IMR-90 (cell line): ENCODE results near the gene VRK2. TPM values are rescaled to one million over a fixed set of nuclear protein-coding genes. Genes with fewer than 3 reads are reported as not detected.

Experiments
- ATAC-seq: fragments of 200-7000 bp; cut with Tn5 transposase; 2 replicates; pipeline ENCODE4 v1.9.1; 2020; ENCODE audit warnings: low read depth, mild to moderate bottlenecking, moderate library complexity
- BruUV-seq: library from RNA; stranded (reverse); fragments of 400-500 nt; replicated peaks from 2 replicates; lab custom pipeline; 2021; lab: Mats Ljungman, UMichigan
- CTCF ChIA-PET: fragments of 300-600 bp; formaldehyde crosslinking; extraction: SDS; loops from one replicate; lab custom pipeline; 2021; ENCODE audit warnings: antibody characterized with exemption; lab: Yijun Ruan, JAX
- POLR2A ChIA-PET: fragments of 300-600 bp; sonication (Branson Sonifier 250); formaldehyde crosslinking; loops from one replicate; lab custom pipeline; 2022; ENCODE audit warnings: antibody characterized with exemption; ENCODE audit not compliant: unreplicated experiment; lab: Charles Lee
- DNase-seq: peaks from one replicate; pipeline ENCODE4 v3.0.0; 2013
- H2AFZ ChIP-seq: replicated peaks from 2 replicates; pipeline ENCODE3; 2013; ENCODE audit warnings: low read length, mild to moderate bottlenecking; ENCODE audit not compliant: poor library complexity
- H2AK5ac ChIP-seq: 2 replicates; pipeline ENCODE4 v1.6.1; 2013; ENCODE audit warnings: low read depth, low read length, inconsistent platforms
- H2AK9ac ChIP-seq: replicated peaks from 2 replicates; pipeline ENCODE3; 2013; ENCODE audit warnings: mild to moderate bottlenecking, low read depth, low read length, moderate library complexity; ENCODE audit not compliant: poor library complexity
- H2BK120ac ChIP-seq: 2 replicates; pipeline ENCODE4 v1.6.1; 2013; ENCODE audit warnings: low read depth, low read length, inconsistent platforms
- H2BK15ac ChIP-seq: 3 replicates; pipeline ENCODE4 v1.6.1; 2013; ENCODE audit warnings: low read depth, low read length, inconsistent platforms
- H2BK20ac ChIP-seq: 2 replicates; pipeline ENCODE4 v1.6.1; 2013; ENCODE audit warnings: low read depth, mild to moderate bottlenecking, inconsistent platforms, low read length, moderate library complexity
- H2BK5ac ChIP-seq: 2 replicates; pipeline ENCODE4 v1.6.1; 2013; ENCODE audit warnings: mild to moderate bottlenecking, low read depth, low read length, inconsistent platforms; ENCODE audit not compliant: poor library complexity, severe bottlenecking
- H3K14ac ChIP-seq: replicated peaks from 2 replicates; pipeline ENCODE4 v1.6.1; 2013; ENCODE audit warnings: low read depth, low read length, inconsistent platforms
- H3K18ac ChIP-seq: 2 replicates; pipeline ENCODE4 v1.6.1; 2013; ENCODE audit warnings: low read depth, low read length, control low read depth
- H3K23ac ChIP-seq: 2 replicates; pipeline ENCODE4 v1.6.1; 2013; ENCODE audit warnings: low read depth, low read length, inconsistent platforms
- H3K27ac ChIP-seq: 2 replicates; pipeline ENCODE4 v1.5.1; 2013; ENCODE audit warnings: mild to moderate bottlenecking, control low read depth, low read length; ENCODE audit not compliant: insufficient read depth
- H3K27me3 ChIP-seq: 2 replicates; pipeline ENCODE4 v1.6.1; 2013; ENCODE audit warnings: low read length; ENCODE audit not compliant: control insufficient read depth, insufficient read depth
- H3K36me3 ChIP-seq: 2 replicates; pipeline ENCODE4 v1.6.1; 2013; ENCODE audit warnings: low read length, mixed read lengths; ENCODE audit not compliant: control insufficient read depth, insufficient read depth
- H3K4ac ChIP-seq: 2 replicates; pipeline ENCODE4 v1.6.1; 2013; ENCODE audit warnings: low read depth, low read length, inconsistent platforms
- H3K4me1 ChIP-seq: 2 replicates; pipeline ENCODE4 v1.6.1; 2013; ENCODE audit warnings: low read length, mixed read lengths; ENCODE audit not compliant: control insufficient read depth, insufficient read depth
- H3K4me2 ChIP-seq: 2 replicates; pipeline ENCODE4 v1.6.1; 2013; ENCODE audit warnings: low read depth, mild to moderate bottlenecking, control low read depth, low read length, moderate library complexity
- H3K4me3 ChIP-seq: 2 replicates; pipeline ENCODE4 v1.5.1; 2013; ENCODE audit warnings: low read depth, mild to moderate bottlenecking, control low read depth, low read length, moderate library complexity; ENCODE audit not compliant: insufficient read depth
- H3K56ac ChIP-seq: 2 replicates; pipeline ENCODE4 v1.6.1; 2013; ENCODE audit warnings: low read length, inconsistent platforms; ENCODE audit not compliant: insufficient read depth; ENCODE audit errors: extremely low read depth
- H3K79me1 ChIP-seq, 2 experiments: 2 replicates each; pipeline ENCODE4 v1.6.1; 2013; ENCODE audit warnings: low read length in 2 of 2, inconsistent platforms in 1 of 2, low read depth in 1 of 2
- H3K9ac ChIP-seq: 2 replicates; pipeline ENCODE4 v1.6.1; 2013; ENCODE audit warnings: low read depth, low read length, control low read depth
- H3K9me1 ChIP-seq: 2 replicates; pipeline ENCODE4 v1.6.1; 2013; ENCODE audit warnings: low read length, inconsistent platforms; ENCODE audit not compliant: insufficient read depth
- H3K9me3 ChIP-seq: 2 replicates; pipeline ENCODE4 v1.6.1; 2013; ENCODE audit warnings: low read length; ENCODE audit not compliant: control insufficient read depth, insufficient read depth
- H4K20me1 ChIP-seq: 2 replicates; pipeline ENCODE4 v1.6.1; 2013; ENCODE audit warnings: low read length, inconsistent platforms; ENCODE audit not compliant: insufficient read depth
- H4K5ac ChIP-seq: 2 replicates; pipeline ENCODE4 v1.6.1; 2013; ENCODE audit warnings: mild to moderate bottlenecking, low read depth, low read length, control low read depth
- H4K8ac ChIP-seq, 2 experiments: 2 replicates each; pipeline ENCODE4 v1.6.1; 2013; ENCODE audit warnings: low read depth in 2 of 2, low read length in 2 of 2, control low read depth in 1 of 2, inconsistent platforms in 1 of 2
- H4K91ac ChIP-seq: 2 replicates; pipeline ENCODE4 v1.6.1; 2013; ENCODE audit warnings: low read depth, low read length, inconsistent platforms; ENCODE audit not compliant: insufficient read depth
- BHLHE40 ChIP-seq: fragments of 150-350 bp; IDR thresholded peaks from 2 replicates; pipeline ENCODE4 v1.6.1; 2016; ENCODE audit warnings: mild to moderate bottlenecking, low read depth, low read length
- CTCF ChIP-seq: conservative IDR thresholded peaks from 2 replicates; pipeline ENCODE4 v1.5.1; 2012; ENCODE audit warnings: mild to moderate bottlenecking, low read depth, low read length, improper control_type of control experiment
- FOS ChIP-seq: fragments of 150-350 bp; IDR thresholded peaks from 2 replicates; pipeline ENCODE4 v1.6.1; 2016; ENCODE audit warnings: low read depth, low read length
- MAFK ChIP-seq: IDR thresholded peaks from 2 replicates; pipeline ENCODE4 v1.6.1; 2012; ENCODE audit warnings: low read depth, low read length, improper control_type of control experiment
- MAZ ChIP-seq: IDR thresholded peaks from 2 replicates; pipeline ENCODE4 v1.6.1; 2012; ENCODE audit warnings: low read depth, mild to moderate bottlenecking, low read length, improper control_type of control experiment, moderate library complexity, borderline replicate concordance
- NFE2L2 ChIP-seq: fragments of 150-350 bp; IDR thresholded peaks from 2 replicates; pipeline ENCODE4 v1.6.1; 2016; ENCODE audit warnings: low read depth, mild to moderate bottlenecking, low read length
- SMC3 ChIP-seq: fragments of 150-350 bp; IDR thresholded peaks from 2 replicates; pipeline ENCODE4 v1.6.1; 2016; ENCODE audit warnings: low read depth, mild to moderate bottlenecking, antibody characterized with exemption, low read length, moderate library complexity
- WGBS, 2 experiments: methylation state at CpG; one replicate each; pipeline versions ENCODE4 v1.1.5 to v1.1.7; 2013; ENCODE audit warnings: missing lambda C conversion rate in 2 of 2; ENCODE audit not compliant: insufficient read length in 1 of 2; ENCODE audit errors: extremely low coverage in 2 of 2; 5-methylcytosine and 5-hydroxymethylcytosine counted together
- dilution Hi-C: fragments of 300-500 bp; cut with HindIII; formaldehyde crosslinking; loops from one replicate; pipeline ENCODE4 v1.14.3; 2018; ENCODE audit warnings: low sequenced_read_pairs; ENCODE audit not compliant: unreplicated experiment
- in situ Hi-C: fragments of 300-500 bp; cut with MboI; formaldehyde crosslinking; loops from 3 replicates; pipeline ENCODE4 v1.14.3; 2019; ENCODE audit warnings: low sequenced_read_pairs, inconsistent platforms, mixed read lengths
- intact Hi-C: fragments of 100-400 bp; cut with micrococcal nuclease; formaldehyde crosslinking; loops from 2 replicates; pipeline ENCODE4 v1.10.0; 2022
- polyA plus RNA-seq, 3 experiments: library from polyadenylated mRNA; depleted of rRNA; stranded (reverse); fragments of >200 nt; gene quantifications; 2 replicates each; pipeline ENCODE4 v1.2.3, GENCODE V29; 2012; ENCODE audit warnings: low replicate concordance in 1 of 3
- total RNA-seq: library from RNA; depleted of rRNA; stranded (reverse); fragments of >200 nt; gene quantifications from 2 replicates; pipeline ENCODE4 v1.2.3, GENCODE V29; 2012

VRK2 gene
- total and polyA plus RNA-seq, 2 of the 4 experiments (the other 2 are of a cell fraction): 12.2 to 22.8 TPM

- Histone ChIP-seq H3K9ac (peak overlapping the region; percentile 98), H3K4me2 (peak overlapping the region; percentile 97), H2AK9ac (peak overlapping the region; percentile 83), H4K5ac (peak overlapping the region; percentile 98), H4K8ac (peak overlapping the region; percentile 84 to 96), H2AFZ (peak overlapping the region; percentile 95), H4K20me1 (no peaks in the 10 kb centered on the region), H3K9me3 (no peaks in the 10 kb centered on the region), H3K4me1 (peaks cover 2% of the 10 kb centered on the region; the same call in 1 of the 2 replicates), H4K91ac (peak overlapping the region; percentile 86), H3K56ac (peak overlapping the region; percentile 82), H3K4me3 (peak overlapping the region; percentile 84), H3K14ac (peak overlapping the region; percentile 95), H3K23ac (peak overlapping the region; percentile 91), H2BK15ac (peak overlapping the region; percentile 67; the same call in 2 of the 3 replicates), H2BK20ac (peak overlapping the region; percentile 58; the same call in 1 of the 2 replicates), H3K18ac (peak overlapping the region; percentile 89), H2BK5ac (peak overlapping the region; percentile 73), H3K27ac (peak overlapping the region; percentile 86), H3K4ac (peak overlapping the region; percentile 91), H2BK120ac (peak overlapping the region; percentile 93), H3K36me3 (no peaks in the 10 kb centered on the region), H3K27me3 (no peaks in the 10 kb centered on the region), H3K9me1 (no peaks in the 10 kb centered on the region), H3K79me1 (peaks cover 7 to 22% of the 10 kb centered on the region in 2 experiments; a peak in 3 of 4 replicates), H2AK5ac (peak overlapping the region; percentile 52)
- no CpG with 5 or more reads among the region's 14 CpGs for WGBS, 2 experiments
- POLR2A ChIA-PET: interaction anchor here (0.6 kb wide), 1 partner anchor 423 kb away, joined by 3 read pairs; no protein-coding TSS in a partner anchor
- in situ Hi-C loops (no loop called here), intact Hi-C loops (loop anchor here (1.0 to 10.0 kb wide), 3 partner anchors 61 to 399 kb away; no protein-coding TSS in a partner anchor), dilution Hi-C loops (no loop called here)
- TF ChIP-seq SMC3: no peak
- no peak for TF ChIP-seq FOS
- no peak for TF ChIP-seq BHLHE40
- no peak for TF ChIP-seq NFE2L2
- TF ChIP-seq MAFK: no peak
- no peak for TF ChIP-seq MAZ
- TF ChIP-seq CTCF: no peak
- CTCF ChIA-PET: interaction anchor here (1.0 to 1.1 kb wide), 2 partner anchors 9 kb away, joined by 3 read pairs; no protein-coding TSS in a partner anchor
- DNase-seq (no peak), ATAC-seq (peak; percentile 34)
- no TSS peak for BruUV-seq
These were observed 346 bp upstream of the VRK2 start for GRCh38 chr2:58046335-58046584.
